Activated T-helper 1 cell treated with Interleukin-2 at 50 U/mL for 16 hours (primary cell): Measurements from ENCODE around the gene SNX6.
A peak's percentile ranks its signal among the peaks of the same experiment; 100 is the strongest.
"Not testable (repeated sequence)": the region's sequence is repeated elsewhere in the genome, so short reads cannot be mapped to it uniquely, and the experiment has no call there.

Source experiments
- DNase-seq: peaks from one replicate; pipeline ENCODE4 v3.0.0-alpha.2; 2020; ENCODE audit warnings: low read depth

SNX6 gene

DNA sequence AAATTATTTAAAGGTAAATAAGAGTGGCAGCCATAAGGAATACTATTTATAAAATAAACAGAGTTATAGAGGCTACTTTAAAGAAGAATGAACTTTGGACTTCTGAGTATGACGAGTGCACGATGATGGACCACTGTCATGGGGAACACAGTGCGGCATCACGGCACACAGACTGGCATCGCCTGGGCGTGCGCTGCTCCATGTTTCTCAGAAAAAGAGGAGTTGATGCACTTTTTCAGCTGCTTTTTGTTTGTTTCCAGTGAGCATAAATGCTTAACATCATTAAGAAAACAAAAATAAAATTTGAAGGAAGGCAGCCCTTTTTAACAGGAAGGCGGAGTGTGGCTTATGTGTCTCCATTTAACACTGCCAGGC is 67.2 kb downstream of the SNX6 start:
- no peak for DNase-seq

DNA sequence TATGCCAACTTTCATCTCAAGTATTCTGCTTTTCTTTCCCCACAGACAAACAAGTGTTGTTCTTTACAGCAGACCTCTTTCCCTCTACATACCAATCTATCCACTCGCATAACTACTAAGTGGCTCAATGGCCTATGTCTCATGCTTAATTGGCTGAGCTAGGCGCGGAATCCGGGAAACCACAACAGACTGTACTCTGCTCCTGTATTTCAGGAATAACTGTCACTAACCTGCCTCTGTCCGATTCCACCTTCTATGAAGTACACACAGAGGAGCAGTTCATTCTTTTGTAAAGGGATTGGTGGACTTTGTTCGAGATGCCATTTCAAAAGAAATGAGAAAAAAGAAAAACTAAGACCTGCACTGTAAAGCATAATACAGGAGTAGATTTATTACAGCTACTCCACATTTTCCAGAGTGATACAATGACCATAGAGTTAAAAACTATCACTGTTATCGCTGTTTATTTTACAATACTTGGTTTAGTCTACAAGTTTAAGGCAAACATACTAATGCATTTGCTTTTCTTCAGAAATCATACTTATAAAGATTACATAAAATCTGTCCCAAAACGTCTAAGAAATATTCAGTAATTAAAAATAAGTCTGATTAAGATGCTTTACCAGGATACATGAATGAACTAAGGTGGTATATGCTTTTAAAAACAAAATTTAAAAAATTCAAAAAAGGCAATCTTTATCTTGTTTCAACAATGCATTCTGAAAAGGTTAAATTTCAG is 67.7 kb downstream of the SNX6 start:
- not testable (repeated sequence) for DNase-seq

DNA sequence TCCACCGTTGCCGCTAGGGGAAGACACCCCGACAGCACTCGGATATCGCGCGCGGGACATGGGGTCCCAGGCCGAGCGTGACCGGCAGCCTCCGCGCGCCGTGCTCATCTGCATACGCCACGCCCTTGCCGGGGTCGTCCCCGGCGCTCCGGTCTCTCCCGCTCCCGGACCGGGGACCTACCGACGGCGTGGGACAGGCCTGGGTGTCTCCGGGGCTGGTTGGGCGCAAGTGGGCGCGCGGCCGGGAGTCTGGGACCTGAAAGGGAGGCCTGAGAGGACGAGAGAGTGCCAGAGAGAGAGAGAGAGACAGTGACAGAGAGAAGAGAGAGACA is 73.5 kb downstream of the SNX6 start:
- DNase-seq, result not testable (repeated sequence)

GRCh38 chr14:34555583-34556497 is 74.1 kb downstream of the SNX6 start:
- DNase-seq, result not testable (repeated sequence)

DNA sequence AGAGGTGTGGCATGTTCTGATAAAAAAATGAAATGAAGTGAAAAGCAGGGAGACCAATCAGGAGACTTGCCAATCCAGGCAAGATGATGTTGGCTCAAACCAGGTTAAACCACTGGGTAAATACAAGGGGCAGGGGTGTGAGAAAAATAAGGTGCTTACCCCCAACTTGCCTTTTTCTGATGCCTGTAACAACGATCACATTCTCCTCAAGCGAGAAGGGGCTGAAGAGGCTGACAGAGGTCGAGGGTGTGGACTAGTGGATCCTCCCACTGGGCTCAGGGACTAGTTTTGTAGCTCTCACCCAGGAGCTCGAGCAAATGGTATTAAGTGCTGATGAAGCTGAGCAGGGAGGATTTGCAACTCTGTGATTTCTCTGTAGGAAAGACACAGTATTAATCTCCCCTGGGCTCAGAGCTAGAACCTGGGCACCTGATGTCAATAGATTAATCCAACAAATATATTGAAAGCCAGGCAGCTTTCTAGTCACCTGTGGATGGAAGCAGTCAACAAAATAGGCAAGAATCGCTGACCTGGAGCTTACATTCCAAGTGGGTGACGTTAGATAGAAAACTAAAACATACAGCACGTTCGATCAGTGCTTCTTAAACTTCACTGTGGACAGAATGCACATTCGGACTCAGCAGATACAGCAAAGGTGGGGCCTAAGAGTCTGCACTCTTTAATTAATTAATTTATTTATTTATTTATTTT is 75.3 kb downstream of the SNX6 start:
- no peak for DNase-seq

GRCh38 chr14:34549276-34549966 is 80.5 kb downstream of the SNX6 start:
- not testable (repeated sequence) for DNase-seq

DNA sequence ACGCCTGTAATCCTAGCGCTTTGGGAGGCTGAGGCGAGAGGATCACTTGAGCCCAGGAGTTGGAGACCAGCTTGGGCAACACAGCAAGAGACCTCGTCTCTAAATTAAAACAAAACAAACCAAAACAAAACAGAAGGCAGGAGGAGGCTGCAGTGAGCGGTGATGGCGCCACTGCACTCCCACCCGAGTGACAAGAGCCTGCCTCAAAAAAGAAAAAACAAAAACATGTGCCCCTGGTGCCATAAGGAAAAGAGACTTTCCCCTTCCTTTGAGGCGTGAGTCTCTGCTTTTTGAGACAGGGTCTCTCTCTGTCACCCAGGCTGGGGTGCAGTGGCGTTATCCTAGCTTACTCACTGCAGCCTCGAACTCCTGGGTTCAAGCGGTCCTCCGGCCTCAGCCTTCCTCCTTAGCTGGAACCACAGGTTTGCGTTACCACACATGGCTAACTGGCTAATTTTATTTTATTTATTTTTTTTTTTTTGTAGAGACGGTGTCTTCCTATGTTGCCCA is 81.4 kb downstream of the SNX6 start:
- no peak for DNase-seq

GRCh38 chr14:34547136-34547520 is 82.8 kb downstream of the SNX6 start:
- not testable (repeated sequence) for DNase-seq

GRCh38 chr14:34546272-34547135 is 83.4 kb downstream of the SNX6 start:
- not testable (repeated sequence) for DNase-seq

DNA sequence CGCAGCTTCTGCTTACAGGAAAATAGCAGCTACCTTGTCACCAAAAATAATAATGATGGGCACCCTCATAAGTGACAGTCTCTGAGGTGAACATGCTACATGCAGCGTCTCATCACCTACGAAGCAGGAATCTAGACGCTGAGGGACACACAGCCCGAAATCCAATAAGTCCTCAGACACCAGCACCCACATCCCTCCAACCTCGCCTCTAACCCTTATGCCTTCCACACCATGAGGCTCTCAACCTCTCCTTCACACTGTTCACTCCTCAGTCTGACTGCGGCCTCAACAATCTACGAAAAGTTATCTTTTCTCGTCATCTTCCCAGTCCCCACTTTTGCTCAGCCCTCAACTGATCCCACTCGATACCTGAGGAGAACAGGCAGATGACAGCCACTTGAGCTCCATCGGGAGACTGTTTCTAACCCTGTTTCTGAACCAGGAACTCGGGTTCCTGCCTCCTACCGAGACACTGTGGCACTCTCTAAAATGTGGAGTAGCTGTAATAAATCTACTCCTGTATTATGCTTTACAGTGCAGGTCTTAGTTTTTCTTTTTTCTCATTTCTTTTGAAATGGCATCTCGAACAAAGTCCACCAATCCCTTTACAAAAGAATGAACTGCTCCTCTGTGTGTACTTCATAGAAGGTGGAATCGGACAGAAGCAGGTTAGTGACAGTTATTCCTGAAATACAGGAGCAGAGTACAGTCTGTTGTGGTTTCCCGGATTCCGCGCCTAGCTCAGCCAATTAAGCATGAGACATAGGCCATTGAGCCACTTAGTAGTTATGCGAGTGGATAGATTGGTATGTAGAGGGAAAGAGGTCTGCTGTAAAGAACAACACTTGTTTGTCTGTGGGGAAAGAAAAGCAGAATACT is 89.5 kb downstream of the SNX6 start:
- not testable (repeated sequence) for DNase-seq

- peak; percentile 91 for DNase-seq
Measured at GRCh38 chr14:34539407-34540180, 90.4 kb downstream of the SNX6 start, which contains the start of gene EAPP. TSS of gene EAPP (minus strand) at chr14:34539701. CDS start at chr14:34539628, 73 bp downstream.

DNA sequence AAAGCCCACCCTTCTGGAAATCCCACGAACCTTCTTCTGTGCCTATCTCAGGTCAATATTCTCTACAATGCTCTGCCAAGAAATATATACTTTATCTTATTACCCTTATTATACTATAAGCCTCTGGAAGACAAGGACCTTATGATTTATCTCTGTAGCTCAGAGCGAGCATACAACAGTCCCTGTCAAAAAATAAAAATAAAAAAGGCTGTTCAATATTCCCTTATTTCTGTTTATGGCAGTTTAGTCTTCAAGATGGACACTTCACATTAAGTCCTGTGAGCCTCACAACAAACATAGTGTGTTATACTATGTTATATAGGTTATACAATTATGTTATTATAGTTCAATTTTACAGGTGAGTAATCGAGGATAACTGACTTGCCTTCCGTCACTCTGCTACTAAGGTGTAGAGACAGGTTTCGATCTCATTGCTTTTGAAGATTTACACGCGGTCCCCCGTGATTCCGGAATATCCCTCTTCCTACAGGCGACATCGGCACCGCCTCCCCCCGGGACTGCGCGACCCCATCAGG is 91.0 kb downstream of the SNX6 start:
- DNase-seq, result no peak

DNA sequence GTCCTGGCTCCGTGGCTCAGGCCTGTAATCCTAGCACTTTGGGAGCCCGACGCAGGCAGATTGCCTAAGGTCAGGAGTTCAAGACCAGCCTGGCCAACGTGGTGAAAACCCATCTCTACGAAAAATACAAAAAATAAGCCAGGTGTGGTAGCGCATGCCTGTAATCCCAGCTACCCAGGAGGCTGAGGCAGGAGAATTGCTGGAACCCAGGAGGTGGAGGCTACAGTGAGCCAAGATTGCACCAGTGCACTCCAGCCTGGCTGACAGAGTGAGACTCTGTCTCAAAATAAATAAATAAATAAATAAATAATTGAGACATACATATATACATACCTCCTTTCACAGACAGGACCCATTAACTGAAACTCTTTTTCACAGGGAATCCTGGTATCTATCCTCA is 91.9 kb downstream of the SNX6 start:
- not testable (repeated sequence) for DNase-seq

DNA sequence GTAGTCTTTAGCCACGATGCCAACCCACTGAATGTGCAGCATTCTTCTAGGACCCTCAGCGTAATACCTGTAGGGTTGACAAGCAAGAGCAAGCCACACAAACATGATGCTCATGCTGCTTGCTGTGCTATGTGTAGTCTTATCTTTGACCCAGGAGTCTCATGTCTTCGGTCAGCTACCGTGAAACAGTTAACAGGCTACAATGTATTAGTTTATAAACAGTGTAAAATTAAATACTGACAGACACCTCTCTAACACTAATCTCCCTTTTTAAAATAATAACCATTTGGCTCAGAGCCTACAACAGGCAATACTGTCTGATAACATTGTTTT is 92.3 kb downstream of the SNX6 start:
- no peak for DNase-seq

DNA sequence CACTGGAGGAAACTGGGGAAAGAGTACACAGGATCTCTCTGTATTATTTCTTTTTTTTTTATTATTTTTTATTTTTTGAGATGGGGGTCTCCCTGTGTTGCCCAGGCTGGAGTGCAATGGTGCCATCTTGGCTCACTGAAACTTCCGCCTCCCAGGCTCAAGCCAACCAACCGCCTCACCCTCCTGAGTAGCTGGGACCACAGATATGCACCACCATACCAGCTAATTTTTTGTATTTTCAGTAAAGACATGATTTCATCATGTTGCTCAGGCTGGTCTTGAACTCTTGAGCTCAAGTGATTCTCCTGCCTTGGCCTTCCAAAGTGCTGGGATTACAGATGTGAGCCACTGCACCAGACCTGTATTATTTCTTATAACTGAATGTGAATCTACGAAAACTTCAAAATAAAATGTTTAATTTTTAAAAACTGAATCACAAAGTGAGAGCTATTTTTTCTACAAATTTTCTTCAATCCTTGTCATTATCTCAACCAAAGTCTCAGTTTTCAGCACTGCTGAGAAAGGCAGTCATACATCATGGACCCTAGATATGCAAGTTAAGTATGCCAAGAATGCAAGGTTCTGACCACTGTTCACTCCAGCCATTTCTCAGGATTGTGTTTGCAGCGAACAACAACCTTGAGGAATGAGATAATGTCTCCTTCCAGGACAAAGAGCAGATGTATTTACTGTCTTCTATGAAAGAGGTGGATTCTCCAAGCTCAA is 92.8 kb downstream of the SNX6 start:
- DNase-seq, result no peak

DNA sequence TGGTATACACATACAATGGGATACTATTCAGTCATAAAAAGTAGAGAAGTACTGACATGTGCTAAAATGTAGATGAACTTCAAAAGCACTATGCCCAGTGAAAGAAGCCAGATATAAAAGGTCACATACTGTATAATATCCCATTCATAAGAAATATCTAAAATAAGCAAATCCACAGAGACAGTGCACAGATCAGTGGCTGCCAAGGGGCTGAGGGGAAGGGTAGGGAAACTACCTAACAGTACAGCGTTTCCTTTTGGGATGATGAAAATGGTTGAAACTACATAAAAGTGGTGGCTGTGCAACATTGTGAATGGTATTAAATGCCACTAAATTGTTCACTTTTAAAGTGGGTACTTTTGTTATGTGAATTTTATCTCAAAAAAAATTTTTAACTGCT is 102.4 kb downstream of the SNX6 start:
- no peak for DNase-seq

DNA sequence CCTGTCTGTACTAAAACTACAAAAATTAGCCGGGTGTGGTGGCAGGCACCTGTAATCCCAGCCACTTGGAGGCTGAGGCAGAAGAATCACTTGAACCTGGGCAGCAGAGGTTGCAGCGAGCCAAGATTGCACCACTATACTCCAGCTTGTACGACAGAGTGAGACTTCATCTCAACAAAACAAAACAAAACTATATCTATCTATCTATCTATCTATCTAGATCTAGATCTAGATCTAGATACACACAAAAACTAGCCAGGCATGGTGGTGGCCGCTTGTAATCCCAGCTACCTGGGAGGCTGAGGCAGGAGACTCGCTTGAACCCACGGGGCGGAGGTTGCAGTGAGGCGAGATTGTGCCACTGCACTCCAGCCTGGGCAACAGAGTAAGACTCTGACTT is 105.7 kb downstream of the SNX6 start:
- DNase-seq, result not testable (repeated sequence)

DNA sequence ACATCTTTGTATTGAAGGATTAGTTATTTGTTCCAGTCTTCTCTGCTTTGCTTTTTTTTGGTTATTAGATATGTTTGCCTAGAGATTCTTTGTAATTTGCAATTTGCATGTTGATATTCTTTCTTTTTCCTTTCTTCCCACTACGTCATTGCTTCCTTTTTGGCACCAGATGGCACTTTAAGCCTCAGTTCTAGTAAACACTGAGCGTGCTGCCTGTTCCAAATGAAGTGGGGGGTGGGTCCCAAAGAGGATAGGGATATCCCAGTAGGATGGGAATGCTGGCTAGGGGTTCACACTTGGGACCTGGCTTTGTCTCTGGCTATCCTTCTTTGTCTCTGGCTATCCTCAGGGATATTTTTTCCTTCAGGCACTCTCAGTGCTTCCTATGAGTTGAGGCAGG is 107.5 kb downstream of the SNX6 start:
- no peak for DNase-seq
